ENCODE measurements around the gene FXYD2. TPM values are rescaled to one million over a fixed set of nuclear protein-coding genes. Genes with fewer than 3 reads are reported as not detected.

FXYD2 gene
- total RNA-seq, 2 experiments from 2014 or later: 28.0 to 31.2 TPM

GRCh38 chr11:117863383-117863782 lies 38.8 kb upstream of the FXYD2 start:
- Mint-ChIP-seq H3K9me3 (no peaks in the 10 kb centered on the region), H3K4me1 (peaks cover 17% of the 10 kb centered on the region), H3K36me3 (no peaks in the 10 kb centered on the region), H3K4me3 (no peak overlapping the region), H3K27me3 (peaks cover 31% of the 10 kb centered on the region), H3K27ac (no peak overlapping the region)
- ATAC-seq (ENCODE audit: low read depth): no peak
- DNase-seq: no peak
- POLR2A ChIA-PET: no interaction called here

GRCh38 chr11:117862753-117863152 lies 38.2 kb upstream of the FXYD2 start:
- Mint-ChIP-seq H3K4me3 (no peak overlapping the region), H3K9me3 (no peaks in the 10 kb centered on the region), H3K36me3 (no peaks in the 10 kb centered on the region), H3K27ac (no peak overlapping the region), H3K27me3 (peaks cover 31% of the 10 kb centered on the region), H3K4me1 (peaks cover 17% of the 10 kb centered on the region)
- DNase-seq: no peak
- POLR2A ChIA-PET: no interaction called here
- no peak for ATAC-seq (ENCODE audit: low read depth)

- Mint-ChIP-seq H3K4me3 (peak overlapping the region; percentile 59), H3K27ac (peak overlapping the region; percentile 59), H3K27me3 (peaks cover 26% of the 10 kb centered on the region), H3K9me3 (no peaks in the 10 kb centered on the region), H3K36me3 (no peaks in the 10 kb centered on the region), H3K4me1 (peaks cover 17% of the 10 kb centered on the region)
- no peak for ATAC-seq (ENCODE audit: low read depth)
- DNase-seq: no peak
- POLR2A ChIA-PET: no interaction called here
Measured at GRCh38 chr11:117862019-117862725, 37.6 kb upstream of the FXYD2 start.

- DNase-seq (no peak), ATAC-seq (ENCODE audit: low read depth) (peak; percentile 36)
- H3K9me3 Mint-ChIP-seq: no peaks in the 10 kb centered on the region
- H3K36me3 Mint-ChIP-seq: no peaks in the 10 kb centered on the region
- peaks cover 20% of the 10 kb centered on the region for H3K27me3 Mint-ChIP-seq
- peak overlapping the region; percentile 59 for H3K4me3 Mint-ChIP-seq
- POLR2A ChIA-PET: interaction anchor here (1.6 kb wide), 1 partner anchor 15 kb away, joined by 4 read pairs; the partner anchor contains the start of gene FXYD6
- H3K4me1 Mint-ChIP-seq: peaks cover 17% of the 10 kb centered on the region
- peak overlapping the region; percentile 59 for H3K27ac Mint-ChIP-seq
Measured at GRCh38 chr11:117861151-117862018, 36.8 kb upstream of the FXYD2 start.

- POLR2A ChIA-PET: interaction anchor here (1.6 kb wide), 1 partner anchor 17 kb away, joined by 4 read pairs; the partner anchor contains the start of gene FXYD6
- no peaks in the 10 kb centered on the region for H3K36me3 Mint-ChIP-seq
- no peaks in the 10 kb centered on the region for H3K9me3 Mint-ChIP-seq
- DNase-seq (no peak), ATAC-seq (ENCODE audit: low read depth) (no peak)
- peaks cover 14% of the 10 kb centered on the region for H3K27me3 Mint-ChIP-seq
- H3K4me3 Mint-ChIP-seq: no peak overlapping the region
- peaks cover 17% of the 10 kb centered on the region for H3K4me1 Mint-ChIP-seq
- H3K27ac Mint-ChIP-seq: no peak overlapping the region
Measured at GRCh38 chr11:117860139-117860538, 35.6 kb upstream of the FXYD2 start.

- no peak overlapping the region for H3K4me3 Mint-ChIP-seq
Measured at GRCh38 chr11:117859488-117860112, 35.1 kb upstream of the FXYD2 start.

GRCh38 chr11:117859061-117859460 lies 34.5 kb upstream of the FXYD2 start:
- POLR2A ChIA-PET: no interaction called here
- no peak overlapping the region for H3K4me3 Mint-ChIP-seq
- H3K9me3 Mint-ChIP-seq: no peaks in the 10 kb centered on the region
- H3K36me3 Mint-ChIP-seq: no peaks in the 10 kb centered on the region
- no peak overlapping the region for H3K27ac Mint-ChIP-seq
- ATAC-seq (ENCODE audit: low read depth) (no peak), DNase-seq (no peak)
- peaks cover 14% of the 10 kb centered on the region for H3K27me3 Mint-ChIP-seq
- H3K4me1 Mint-ChIP-seq: peaks cover 17% of the 10 kb centered on the region

More at GRCh38 chr11:117859488-117860112, 35.1 kb upstream of the FXYD2 start:
- Mint-ChIP-seq H3K36me3 (no peaks in the 10 kb centered on the region), H3K27ac (no peak overlapping the region), H3K9me3 (no peaks in the 10 kb centered on the region), H3K4me1 (peaks cover 17% of the 10 kb centered on the region), H3K27me3 (peaks cover 13% of the 10 kb centered on the region)
- DNase-seq (no peak), ATAC-seq (ENCODE audit: low read depth) (no peak)
- POLR2A ChIA-PET: interaction anchor here (1.6 kb wide), 1 partner anchor 17 kb away, joined by 4 read pairs; the partner anchor contains the start of gene FXYD6

GRCh38 chr11:117857734-117858414 lies 33.3 kb upstream of the FXYD2 start:
- DNase-seq (no peak), ATAC-seq (ENCODE audit: low read depth) (no peak)
- Mint-ChIP-seq H3K9me3 (peaks cover 6% of the 10 kb centered on the region), H3K4me1 (peaks cover 17% of the 10 kb centered on the region), H3K27ac (no peak overlapping the region), H3K27me3 (peaks cover 9% of the 10 kb centered on the region), H3K36me3 (peaks cover 5% of the 10 kb centered on the region), H3K4me3 (no peak overlapping the region)
- POLR2A ChIA-PET: no interaction called here

- peaks cover 12% of the 10 kb centered on the region for H3K9me3 Mint-ChIP-seq
- peaks cover 11% of the 10 kb centered on the region for H3K36me3 Mint-ChIP-seq
- no peak overlapping the region for H3K27ac Mint-ChIP-seq
- H3K4me3 Mint-ChIP-seq: no peak overlapping the region
- ATAC-seq (ENCODE audit: low read depth): no peak
- H3K27me3 Mint-ChIP-seq: peaks cover 14% of the 10 kb centered on the region
- peaks cover 2% of the 10 kb centered on the region for H3K4me1 Mint-ChIP-seq
- POLR2A ChIA-PET: no interaction called here
- no peak for DNase-seq
Measured at GRCh38 chr11:117855912-117856651, 31.5 kb upstream of the FXYD2 start.

GRCh38 chr11:117855186-117855845 lies 30.8 kb upstream of the FXYD2 start:
- H3K36me3 Mint-ChIP-seq: peaks cover 11% of the 10 kb centered on the region
- H3K27ac Mint-ChIP-seq: no peak overlapping the region
- no peak for ATAC-seq (ENCODE audit: low read depth)
- H3K4me3 Mint-ChIP-seq: no peak overlapping the region
- peaks cover 1% of the 10 kb centered on the region for H3K4me1 Mint-ChIP-seq
- POLR2A ChIA-PET: interaction anchor here (1.0 kb wide), 1 partner anchor 77 kb away, joined by 3 read pairs; no protein-coding TSS in a partner anchor
- DNase-seq: no peak
- H3K27me3 Mint-ChIP-seq: peaks cover 14% of the 10 kb centered on the region
- peaks cover 12% of the 10 kb centered on the region for H3K9me3 Mint-ChIP-seq

GRCh38 chr11:117852309-117852708 lies 27.8 kb upstream of the FXYD2 start:
- no peak overlapping the region for H3K27ac Mint-ChIP-seq
- H3K27me3 Mint-ChIP-seq: peaks cover 16% of the 10 kb centered on the region
- no peak for ATAC-seq (ENCODE audit: low read depth)
- peaks cover 11% of the 10 kb centered on the region for H3K36me3 Mint-ChIP-seq
- no peak for DNase-seq
- POLR2A ChIA-PET: no interaction called here
- peaks cover 8% of the 10 kb centered on the region for H3K4me1 Mint-ChIP-seq
- H3K9me3 Mint-ChIP-seq: peaks cover 14% of the 10 kb centered on the region
- no peak overlapping the region for H3K4me3 Mint-ChIP-seq

- DNase-seq (no peak), ATAC-seq (ENCODE audit: low read depth) (no peak)
- Mint-ChIP-seq H3K9me3 (peaks cover 14% of the 10 kb centered on the region), H3K4me1 (peaks cover 8% of the 10 kb centered on the region), H3K36me3 (peaks cover 11% of the 10 kb centered on the region), H3K27me3 (peaks cover 16% of the 10 kb centered on the region), H3K4me3 (no peak overlapping the region), H3K27ac (no peak overlapping the region)
- POLR2A ChIA-PET: no interaction called here
Measured at GRCh38 chr11:117851852-117852251, 27.3 kb upstream of the FXYD2 start.
